GM21423 (cell line): ENCODE data around the gene PLXNA4.

Source experiments
- ATAC-seq: cut with Tn5 transposase; IDR thresholded peaks from one replicate; pipeline ENCODE4 v1.9.1; 2021; ENCODE audit warnings: mild to moderate bottlenecking, moderate library complexity; ENCODE audit not compliant: unreplicated experiment

The PLXNA4 gene

DNA sequence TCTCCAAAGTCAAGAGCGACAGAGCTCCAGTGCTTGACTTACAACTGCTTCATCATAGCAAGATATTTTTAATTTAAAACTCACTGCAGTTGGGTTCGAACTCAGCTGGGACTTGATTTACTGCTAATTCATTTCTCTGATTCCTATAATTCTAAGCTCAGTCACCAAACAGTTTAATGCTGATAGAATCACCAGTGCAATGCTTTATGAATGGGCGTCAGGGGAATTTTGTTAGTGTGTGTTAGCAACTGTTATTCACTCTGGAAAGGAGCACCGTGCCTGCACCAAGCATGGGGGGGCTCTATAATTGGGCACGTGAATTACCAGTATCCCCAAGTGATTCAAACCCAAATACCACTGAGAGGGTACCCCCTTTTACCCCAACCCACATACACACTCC, 10.4 kb downstream of the PLXNA4 start:
- no peak for ATAC-seq

DNA sequence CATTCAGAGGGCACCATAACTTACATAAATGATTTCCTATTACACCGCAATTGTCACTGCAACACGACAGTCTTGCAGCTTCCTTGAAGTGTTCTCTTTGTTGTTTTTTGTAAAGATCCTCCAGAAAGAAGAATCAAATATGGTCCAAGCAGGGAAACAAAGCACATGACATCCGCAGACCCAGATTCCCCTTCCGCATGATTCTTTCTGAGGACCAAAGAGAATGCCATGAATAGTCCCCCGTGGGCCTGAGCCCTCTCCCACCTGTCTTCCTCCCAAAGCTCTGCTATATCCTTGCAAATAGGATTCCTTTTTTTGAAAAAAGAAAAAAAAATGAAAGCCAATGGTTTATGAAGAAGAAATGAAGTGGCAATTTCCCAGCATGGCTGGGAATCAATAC, 10.8 kb downstream of the PLXNA4 start:
- ATAC-seq: no peak

GRCh38 chr7:132564849-132565248, 11.4 kb downstream of the PLXNA4 start:
- ATAC-seq: no peak

DNA sequence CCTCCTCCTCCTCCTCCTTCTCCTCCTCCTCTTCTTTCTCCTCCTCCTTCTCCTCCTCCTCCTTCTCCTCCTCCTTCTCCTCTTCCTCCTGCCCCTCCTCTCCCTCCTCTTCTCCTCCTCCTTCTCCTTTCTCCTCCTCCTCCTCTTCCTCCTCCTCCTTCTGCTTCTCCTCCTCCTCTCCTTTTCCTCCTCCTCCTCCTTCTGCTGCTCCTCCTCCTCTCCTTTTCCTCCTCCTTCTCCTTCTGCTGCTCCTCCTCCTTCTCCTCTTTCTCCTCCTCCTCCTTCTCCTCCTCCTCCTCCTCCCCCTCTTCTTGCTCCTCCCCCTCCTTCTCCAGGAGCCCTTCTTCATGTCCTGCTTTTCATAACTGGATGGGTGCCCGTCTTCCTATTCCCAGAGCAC, 12.2 kb downstream of the PLXNA4 start:
- ATAC-seq: no peak

- no peak for ATAC-seq
These were observed 13.6 kb downstream of the PLXNA4 start for GRCh38 chr7:132562690-132563089.

DNA sequence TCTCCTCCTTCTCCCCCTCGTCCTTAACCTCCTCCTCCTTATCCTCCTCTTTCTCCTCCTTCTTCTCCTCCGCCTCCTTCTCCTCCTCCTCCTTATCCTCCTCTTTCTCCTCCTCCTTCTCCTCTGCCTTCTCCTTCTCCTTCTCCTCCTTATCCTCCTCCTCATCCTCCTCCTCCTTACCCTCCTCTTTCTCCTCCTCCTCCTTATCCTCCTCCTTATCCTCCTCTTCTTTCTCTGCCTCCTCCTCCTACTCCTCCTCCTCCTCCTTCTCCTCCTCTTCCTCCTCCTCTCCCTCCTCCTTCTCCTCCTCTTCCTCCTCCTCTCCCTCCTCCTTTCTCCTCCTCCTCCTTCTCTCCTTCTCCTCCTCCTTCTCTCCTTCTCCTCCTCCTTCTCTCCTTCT, 14.5 kb downstream of the PLXNA4 start:
- ATAC-seq: no peak

GRCh38 chr7:132560825-132561529, 15.3 kb downstream of the PLXNA4 start:
- no peak for ATAC-seq

GRCh38 chr7:132560105-132560504, 16.2 kb downstream of the PLXNA4 start:
- ATAC-seq: no peak

GRCh38 chr7:132558815-132559214, 17.5 kb downstream of the PLXNA4 start:
- ATAC-seq: no peak

- ATAC-seq: no peak
These were observed 18.7 kb downstream of the PLXNA4 start for GRCh38 chr7:132557489-132558044.

GRCh38 chr7:132554446-132554845, 21.8 kb downstream of the PLXNA4 start:
- ATAC-seq: no peak

DNA sequence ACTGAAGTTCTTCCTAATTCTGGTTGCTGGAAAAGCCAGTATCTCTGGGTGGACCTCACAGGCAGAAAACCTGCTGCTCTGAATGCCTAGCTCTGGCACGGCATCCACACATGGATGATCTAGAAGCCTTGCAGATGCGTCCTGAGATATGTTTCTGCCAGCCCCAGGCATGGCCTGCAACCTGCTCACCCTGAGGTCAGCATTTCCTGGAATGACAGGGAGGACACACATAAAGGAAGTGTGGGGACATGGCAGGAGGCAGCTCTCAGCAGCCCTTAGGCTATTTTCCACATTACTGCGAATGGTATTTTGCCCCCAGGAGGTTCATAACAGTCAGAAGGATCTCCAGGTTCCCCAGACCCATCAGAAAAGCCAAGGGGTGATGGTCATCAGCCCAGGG, 23.2 kb downstream of the PLXNA4 start:
- no peak for ATAC-seq

- ATAC-seq: no peak
These were observed 24.4 kb downstream of the PLXNA4 start for GRCh38 chr7:132551886-132552285.

DNA sequence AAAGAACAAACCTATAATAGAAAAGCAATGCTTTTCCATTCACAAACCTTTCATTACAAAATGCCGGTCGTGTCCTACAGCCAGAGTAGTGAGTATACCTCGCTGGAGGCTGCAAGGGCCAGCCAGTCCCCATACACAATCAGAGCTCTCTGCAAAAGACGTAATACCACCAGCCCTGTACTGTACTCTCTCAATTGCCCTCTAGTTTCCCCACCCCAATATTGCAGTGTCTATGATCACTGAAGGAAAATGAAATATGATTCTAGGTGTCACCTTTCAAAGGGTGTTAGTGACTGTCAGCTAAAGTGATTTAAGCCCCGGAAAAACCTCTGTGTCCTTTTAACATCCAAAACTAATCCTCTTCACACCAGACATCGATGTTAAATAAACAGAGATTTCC, 24.8 kb downstream of the PLXNA4 start:
- no peak for ATAC-seq

GRCh38 chr7:132548489-132549078, 27.7 kb downstream of the PLXNA4 start:
- ATAC-seq: no peak

GRCh38 chr7:132547821-132548220, 28.4 kb downstream of the PLXNA4 start:
- ATAC-seq: no peak

- no peak for ATAC-seq
These were observed 29.7 kb downstream of the PLXNA4 start for GRCh38 chr7:132546366-132547127.

GRCh38 chr7:132545756-132546155, 30.5 kb downstream of the PLXNA4 start:
- ATAC-seq: no peak

GRCh38 chr7:132544999-132545398, 31.3 kb downstream of the PLXNA4 start:
- ATAC-seq: no peak

DNA sequence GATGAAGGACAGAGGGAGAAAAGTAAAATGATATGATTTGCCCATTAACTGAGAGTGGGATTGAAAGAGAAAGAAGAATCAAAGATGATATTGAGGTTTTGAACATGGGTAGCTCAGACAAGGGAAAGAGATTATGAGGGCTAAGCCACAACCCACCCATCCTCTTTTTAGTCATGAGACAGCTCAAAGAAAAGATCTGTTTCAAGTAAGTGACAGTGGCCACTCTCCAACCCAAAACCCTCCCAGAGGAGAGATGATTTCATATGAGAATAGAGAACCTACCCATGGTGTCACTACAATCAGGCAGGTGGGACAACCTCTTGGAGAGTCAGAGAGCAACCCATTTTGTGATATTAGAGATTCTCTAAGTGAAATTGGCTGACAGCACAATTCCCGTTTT, 32.2 kb downstream of the PLXNA4 start:
- no peak for ATAC-seq

DNA sequence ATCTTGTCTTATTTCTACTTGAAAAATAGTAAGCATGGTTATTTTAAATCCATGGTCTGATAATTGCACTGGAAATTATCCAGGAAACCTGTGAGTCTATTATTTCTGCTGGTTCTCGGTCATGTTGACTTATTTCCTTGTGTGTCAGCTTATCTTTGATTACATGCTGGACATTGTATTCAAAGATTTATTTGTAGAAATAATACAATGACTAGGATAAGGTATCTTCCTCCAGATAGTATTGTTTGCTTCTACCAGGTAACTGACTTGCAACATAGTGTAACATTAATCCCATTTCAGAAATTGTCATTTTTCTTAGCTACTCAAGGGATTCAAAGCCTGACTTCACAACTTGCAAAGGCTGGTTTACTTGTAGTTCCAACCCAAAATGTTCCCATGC, 33.4 kb downstream of the PLXNA4 start:
- no peak for ATAC-seq

GRCh38 chr7:132541656-132542055, 34.6 kb downstream of the PLXNA4 start:
- ATAC-seq: no peak
